Stimulated activated CD8-positive, alpha-beta memory T cell treated with anti-CD3 and anti-CD28 coated beads, Interleukin-2, amount 100 ng/mL, for 48 hours (primary cell): ENCODE data around the gene CDK5R1.
"Not testable (repeated sequence)": the region's sequence is repeated elsewhere in the genome, so short reads cannot be mapped to it uniquely, and the experiment has no call there.

ENCODE experiments used
- DNase-seq, 2 donors: peaks; one replicate each; pipeline ENCODE4 v3.0.0-alpha.2; 2020; ENCODE audit warnings: low read depth in 2 of 2

The CDK5R1 gene

DNA sequence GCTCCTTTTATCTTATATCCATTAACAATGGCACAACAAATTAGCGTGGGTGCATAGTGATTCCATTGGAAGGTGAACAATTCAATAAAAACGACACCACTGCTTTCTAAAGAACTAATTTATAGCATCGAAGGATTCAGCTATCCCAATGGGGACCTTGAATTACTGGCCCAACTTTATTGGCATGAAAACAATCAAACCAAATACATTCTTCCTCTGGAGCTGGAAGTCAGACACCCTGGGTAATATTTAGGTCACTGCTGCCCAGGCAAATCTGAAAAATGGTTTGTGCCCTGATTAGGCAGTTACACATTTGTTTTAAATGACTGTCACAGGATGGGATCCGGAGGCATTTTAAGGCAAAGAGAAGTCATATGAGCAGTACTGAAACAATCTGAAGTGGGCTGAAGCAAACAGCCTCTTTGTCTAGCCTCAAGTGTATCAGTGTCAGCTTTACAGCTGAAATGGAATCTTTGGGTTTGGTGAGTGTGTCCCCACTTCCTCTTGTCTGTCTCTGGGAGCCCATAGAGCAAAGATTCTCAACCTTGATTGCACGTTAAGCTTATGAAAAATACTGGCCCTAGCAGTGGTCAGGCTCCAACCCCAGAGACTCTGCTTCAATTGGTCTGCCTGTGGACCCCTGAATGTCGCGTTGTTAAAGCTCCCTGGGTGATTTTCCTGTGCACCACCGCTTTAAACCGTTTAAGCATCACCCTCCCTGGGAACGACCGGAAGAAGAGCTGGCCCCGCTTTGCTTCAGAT lies 30.3 kb downstream of the CDK5R1 start:
- DNase-seq: no peak

DNA sequence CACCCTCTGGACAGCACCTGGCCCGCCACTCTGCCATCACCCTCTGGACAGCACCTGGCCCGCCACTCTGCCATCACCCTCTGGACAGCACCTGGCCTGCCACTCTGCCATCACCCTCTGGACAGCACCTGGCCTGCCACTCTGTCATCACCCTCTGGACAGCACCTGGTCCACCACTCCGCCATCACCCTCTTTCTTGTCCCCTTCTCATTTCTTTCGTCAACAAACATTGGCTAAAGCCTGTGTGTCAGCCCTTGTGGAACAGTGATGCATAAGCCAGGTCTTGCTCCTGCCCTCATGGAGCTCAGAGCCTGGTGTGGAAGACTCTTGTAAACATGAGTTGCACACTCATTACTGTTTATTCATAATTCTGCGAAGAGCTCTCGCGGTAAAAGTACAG lies 31.2 kb downstream of the CDK5R1 start:
- no peak for DNase-seq

DNA sequence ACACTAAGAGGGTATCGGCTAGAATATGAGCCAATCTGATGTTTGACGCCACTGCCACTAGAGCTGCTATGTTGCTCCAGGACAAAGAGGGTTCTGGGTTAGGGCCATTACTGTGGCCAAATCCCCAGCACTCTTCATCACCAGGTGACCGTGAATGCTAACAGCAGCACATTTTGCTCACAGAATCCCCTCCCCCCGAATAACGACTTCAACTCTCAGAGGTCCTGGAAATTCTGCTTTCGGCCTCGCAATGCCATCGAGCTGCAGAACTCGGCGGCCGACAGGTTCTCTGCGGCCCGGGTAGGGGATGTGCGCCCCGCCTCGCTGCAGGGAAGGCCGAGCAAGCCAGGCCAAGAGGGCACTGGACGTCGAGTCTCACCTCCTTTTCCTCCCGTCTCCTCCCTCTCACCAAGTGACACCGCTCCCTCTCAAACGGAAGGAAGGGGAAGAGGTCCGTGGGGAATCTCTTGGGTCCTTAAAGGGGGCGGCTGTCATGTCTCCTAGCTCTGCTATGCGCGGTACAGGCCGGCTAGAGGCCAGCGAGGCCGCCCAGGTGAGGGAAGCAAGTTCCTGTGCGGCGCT lies 31.9 kb downstream of the CDK5R1 start:
- DNase-seq: no peak

DNA sequence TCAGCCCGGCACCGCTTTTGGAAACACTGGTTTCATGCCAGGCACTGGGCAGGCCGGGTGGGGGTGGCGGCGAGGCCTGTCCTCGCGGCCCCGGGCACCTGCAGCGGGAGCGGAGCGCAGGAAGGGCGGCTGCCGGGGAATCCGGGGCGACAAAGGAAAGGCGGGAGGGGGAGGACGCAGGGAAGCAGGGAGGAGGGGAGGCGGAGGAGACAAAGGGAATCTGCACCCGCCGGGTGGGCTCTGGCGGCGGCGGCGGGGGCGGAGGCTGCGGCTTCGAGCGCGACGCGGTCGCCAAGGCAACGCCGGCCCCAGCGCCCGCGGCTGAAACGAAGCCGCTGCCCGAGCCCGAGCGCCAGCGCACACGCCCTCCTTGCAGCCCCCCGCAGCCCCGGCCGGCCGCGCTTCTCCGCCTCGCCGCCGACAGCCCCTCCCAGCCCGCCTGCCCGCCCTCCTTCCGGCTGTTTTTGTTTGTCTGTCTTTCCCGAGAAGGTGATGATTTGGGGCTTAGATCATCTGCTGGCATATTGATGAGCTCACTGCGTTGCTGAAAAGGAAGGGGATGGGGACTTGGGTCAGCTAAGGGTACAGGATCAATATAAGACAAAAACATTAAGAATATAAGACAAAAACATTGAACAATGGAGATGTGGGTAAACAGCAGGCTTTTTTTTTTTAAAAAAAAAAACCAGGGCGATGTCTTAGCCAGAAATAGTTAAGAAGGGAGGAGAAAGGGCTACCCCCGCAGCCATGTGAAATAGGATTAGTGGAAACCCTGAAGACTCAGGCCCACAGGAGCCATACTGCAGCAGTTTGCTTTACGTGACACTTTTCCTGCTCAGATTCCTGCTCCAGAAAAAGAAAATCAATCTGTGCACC lies 32.7 kb downstream of the CDK5R1 start:
- DNase-seq: peak in 1 of 2 donors; percentile 43

DNA sequence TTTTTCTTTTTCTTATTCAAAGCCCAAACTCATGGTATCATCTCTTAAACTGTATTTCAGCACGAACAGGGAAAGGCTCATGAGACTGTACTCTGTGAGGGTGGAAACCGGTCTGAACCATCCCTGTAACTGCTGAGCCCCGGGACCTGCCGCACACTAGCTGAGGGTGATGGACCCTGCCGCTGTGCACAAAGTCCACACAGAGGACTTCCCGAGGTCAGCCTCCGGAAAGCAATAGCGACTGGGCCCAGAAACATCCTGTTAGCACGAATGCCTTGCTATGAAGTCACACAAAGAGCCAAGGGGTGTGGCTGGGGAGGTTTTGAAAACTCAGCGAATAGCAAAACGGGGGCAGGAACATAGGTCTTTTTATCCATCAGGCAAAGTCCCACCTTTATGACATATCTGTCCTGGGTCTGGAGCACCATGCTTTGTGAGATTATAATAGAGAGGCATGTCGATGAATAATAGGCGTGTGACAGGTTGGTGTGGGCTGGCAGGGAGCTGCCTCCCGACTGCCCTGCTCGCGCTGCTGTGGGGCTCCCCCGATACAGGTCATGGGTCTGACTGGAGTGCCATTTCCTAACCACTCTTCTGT lies 33.4 kb downstream of the CDK5R1 start:
- peak in 1 of 2 donors; percentile 23 for DNase-seq

DNA sequence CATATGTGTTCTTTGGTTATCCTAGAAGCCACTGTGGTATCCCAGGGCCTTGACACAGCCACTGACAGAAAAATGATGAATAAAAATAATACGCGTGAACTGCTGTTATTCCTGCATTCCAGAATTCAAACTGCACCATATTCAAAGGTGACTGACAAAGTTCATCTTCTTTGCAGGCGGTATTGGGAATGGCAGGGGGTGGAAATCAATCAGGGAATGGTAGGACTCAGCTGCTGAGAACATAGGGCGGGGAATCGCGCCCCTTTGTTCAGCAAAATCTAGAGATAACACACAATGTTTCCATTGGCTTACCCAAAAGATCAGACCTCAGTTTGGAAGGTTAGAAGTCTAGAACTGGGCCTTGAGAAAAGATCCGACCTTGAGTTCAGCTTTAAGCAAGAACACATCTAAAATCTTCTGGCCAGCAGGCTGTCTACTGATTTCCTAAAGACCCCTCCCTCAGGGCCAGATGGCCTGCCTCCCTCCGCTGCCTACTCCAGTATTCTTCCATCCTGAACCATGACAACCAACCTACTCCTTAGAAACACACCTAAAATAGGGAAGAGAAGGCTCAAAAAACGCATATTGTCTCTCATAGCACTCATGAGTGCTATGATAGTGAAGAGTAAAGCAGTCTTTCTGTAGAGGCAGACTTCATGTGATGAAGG lies 34.1 kb downstream of the CDK5R1 start:
- DNase-seq: no peak

DNA sequence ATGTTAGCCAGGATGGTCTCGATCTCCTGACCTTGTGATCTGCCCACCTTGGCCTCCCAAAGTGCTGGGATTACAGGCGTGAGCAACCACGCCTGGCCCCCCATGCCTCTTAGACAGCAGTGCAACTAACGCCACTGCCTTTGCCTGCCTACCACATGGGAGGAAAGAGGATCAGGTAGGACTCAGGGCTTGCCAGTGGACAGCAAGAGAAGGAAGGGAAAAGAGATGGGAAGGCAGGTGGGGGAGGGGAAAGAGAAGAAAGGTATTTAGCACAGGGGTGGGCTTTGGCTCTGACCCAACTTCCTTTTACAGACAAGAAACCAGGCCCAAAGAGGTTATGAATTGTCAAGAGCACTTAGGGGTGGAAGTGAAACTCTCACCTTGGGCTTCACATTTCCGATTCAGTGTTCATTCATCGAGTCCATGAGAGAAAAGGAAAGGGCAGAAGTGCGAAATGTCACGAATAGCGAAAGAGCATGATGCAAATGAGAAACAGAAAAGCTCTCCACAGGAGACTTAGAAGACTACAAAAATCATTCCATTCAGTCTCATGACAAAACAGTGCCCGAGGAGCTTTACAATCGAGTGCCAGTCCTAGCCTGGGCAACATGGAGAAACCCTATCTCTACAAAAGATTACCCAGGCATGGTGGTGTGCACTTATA lies 36.4 kb downstream of the CDK5R1 start:
- no peak for DNase-seq

DNA sequence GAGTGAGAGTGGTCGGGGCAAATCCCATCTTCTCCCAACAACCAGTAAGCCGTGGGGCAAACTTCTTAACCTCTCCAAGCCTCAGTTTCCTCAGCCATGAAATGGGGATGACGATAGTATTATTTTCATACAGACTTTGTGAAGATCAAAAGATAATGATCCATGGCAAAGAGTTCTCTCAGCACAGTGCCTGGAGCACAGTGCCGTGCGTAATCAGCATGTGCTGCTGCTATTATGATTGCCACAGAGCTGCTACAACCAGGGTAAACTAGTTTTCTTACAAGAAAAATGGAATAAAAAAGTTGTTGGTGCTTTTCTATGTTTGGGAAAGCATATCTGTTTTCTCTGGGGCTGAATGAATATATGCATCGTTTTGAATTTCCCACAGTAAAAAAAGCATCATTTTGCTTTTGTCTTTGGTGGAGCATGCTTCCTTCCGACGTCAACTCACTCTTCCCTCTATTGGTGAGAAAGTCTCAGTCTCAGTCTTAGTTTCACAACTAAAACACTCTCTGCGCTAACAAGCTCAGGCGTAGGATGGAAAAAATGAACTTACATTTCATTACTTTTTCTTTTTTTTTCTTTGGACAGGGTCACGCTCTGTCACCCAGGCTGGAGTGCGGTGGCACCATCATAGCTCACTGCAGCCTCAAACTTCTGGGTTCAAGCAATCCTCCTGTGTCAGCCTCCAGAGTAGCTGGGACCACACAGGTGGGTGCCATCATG lies 37.2 kb downstream of the CDK5R1 start:
- no peak for DNase-seq

DNA sequence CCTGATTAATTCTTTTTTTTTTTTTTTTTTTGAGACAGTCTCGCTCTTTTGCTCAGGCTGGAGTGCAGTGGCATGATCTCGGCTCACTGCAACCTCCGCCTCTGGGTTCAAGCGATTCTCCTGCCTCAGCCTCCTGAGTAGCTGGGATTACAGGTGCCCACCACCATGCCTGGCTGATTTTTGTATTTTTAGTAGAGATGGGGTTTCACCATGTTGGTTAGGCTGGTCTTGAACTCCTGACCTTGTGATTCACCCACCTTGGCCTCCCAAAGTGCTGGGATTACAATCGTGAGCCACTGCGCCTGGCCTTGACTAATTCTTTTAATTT lies 37.7 kb downstream of the CDK5R1 start:
- not testable (repeated sequence) for DNase-seq

DNA sequence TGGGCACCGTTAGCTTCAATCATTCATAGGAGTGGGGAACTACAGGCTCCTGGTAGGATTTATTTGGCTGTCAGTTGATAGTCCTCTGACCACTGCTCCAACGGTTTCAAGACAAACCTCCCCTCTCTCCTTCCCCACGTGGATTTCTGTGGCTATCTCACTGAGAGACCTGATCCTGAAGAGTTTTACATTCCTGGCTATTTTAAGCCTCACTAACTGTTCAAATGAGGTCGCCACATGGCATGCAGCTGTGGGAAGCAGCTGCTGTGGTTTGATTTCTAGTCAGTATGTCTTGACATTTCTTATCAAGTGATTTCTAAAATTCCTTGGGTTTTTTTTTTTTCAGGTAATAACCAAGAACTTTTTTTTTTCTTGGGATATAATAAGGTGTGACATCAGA lies 38.3 kb downstream of the CDK5R1 start:
- no peak for DNase-seq

DNA sequence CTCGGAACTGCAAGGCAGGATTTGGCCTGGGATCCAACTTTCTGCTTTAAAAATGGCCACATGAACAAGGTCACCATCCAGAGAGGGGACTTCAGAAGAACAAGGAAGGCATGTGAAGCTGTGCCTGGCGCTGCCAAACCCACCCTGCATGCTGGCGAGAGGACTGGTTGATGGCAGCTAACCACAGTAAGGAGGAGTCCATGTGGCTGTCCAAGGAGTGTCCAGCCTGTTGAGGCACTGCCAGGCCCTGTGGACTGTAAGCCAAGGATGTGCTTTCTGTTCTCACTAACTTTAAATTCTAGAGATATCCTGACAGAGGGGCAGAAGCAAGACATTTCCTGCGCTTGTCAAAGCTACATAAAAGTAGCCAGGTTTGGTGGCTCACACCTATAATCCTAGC lies 40.4 kb downstream of the CDK5R1 start:
- DNase-seq: no peak

DNA sequence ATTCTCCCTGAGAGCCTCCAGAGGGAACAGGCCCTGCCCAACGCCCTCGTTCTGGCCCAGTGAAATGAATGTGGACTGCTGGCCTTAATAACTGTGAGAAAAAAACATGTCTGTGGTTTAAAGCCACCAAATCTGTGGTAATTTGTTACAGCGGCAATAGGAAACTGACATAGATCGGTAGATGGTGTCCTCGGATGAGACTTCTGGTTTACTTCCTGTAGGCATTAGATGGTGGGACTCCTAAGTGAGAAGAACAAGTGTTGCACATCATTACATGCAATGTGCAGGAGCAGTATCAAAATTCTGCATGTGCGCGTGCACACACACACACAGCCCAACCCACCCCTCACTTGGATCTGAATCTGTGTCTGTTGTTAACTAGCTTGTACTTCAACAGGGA lies 42.0 kb downstream of the CDK5R1 start:
- DNase-seq: no peak

DNA sequence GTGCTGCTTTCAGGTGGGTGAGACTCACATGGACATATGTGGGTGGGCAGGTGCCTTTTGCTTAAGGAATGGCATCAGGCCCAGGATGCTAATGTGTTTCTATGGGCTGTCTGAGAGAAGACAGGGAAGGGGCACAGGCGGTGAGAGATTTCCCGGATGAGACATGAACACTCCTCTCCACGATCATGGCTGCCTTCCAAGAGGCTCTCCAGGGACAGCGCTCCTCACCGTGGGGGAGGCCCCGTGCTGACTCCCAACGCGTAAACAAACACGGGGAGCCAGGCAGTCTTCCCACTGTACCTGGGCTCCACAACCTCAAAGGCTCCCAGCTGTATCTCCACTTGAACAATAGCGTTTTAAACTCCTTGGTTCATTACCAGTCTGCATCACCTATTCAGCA lies 42.8 kb downstream of the CDK5R1 start:
- no peak for DNase-seq

DNA sequence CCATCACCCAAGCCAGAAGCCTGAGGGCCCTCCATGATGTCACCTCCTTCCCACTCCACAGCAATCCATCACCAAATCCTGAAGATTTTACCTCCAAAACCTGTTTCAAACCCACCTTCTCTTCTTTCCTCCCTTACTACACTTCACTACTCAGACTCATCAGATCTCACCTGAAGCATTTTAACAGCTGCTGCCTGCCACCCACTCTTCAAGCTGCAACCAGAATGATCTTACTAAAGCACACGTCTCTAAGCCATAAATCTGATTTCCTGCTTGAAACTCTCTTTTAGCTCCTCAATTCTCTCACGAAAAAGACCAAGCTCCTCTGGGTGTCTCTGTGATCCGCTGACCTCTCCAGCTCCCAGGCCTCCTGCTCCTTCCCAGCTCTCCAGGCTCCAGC lies 46.5 kb downstream of the CDK5R1 start:
- DNase-seq: no peak

DNA sequence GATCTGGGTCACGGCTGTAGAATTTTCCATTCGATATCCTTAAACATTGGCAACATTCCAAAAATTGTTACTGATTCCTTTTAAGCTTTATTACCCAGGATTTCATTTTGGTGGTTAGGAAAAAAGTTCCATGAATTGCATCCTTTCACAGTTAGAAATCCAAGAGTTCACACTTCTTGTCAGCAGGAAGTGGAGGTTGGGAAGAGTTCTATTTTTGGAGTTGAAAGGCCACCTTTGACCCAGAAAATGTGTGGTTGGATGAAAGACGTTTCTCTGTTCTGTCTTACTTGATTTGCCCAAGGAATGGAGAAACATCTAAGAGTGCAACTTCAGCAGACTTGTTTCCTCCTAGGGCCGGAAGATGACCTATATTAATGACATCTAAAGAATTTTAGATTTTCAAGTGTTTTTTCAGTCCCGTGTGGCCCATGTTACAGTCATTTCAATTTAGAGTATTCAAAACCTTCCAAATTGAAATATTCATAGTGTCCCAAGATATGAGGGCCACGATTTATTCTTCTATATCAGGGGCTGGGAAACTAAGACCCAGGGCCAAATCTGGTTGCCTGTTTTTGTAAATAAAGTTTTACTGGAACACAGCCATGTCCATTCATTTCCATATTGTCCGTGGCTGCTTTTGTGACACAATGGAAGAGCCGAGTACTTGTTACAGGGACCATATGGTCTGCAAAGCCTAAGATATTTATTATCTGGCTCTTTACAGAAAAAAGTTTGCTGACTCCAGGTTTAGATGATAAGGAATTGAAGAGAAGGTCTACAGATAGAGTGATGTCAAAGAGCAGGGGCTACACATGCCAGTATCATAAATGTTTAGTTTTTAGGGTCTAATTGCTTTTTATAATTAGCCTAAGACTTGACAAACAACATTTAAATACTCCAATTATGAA lies 50.2 kb downstream of the CDK5R1 start:
- no peak for DNase-seq
